Measurements from ENCODE around the gene RGR. TPM values are rescaled to one million over a fixed set of nuclear protein-coding genes. Genes with fewer than 3 reads are reported as not detected.

RGR gene
- total RNA-seq, 5 donors from 2014 or later (not counting 1 experiment from before 2014, with no cell fraction given), result not detected

DNA sequence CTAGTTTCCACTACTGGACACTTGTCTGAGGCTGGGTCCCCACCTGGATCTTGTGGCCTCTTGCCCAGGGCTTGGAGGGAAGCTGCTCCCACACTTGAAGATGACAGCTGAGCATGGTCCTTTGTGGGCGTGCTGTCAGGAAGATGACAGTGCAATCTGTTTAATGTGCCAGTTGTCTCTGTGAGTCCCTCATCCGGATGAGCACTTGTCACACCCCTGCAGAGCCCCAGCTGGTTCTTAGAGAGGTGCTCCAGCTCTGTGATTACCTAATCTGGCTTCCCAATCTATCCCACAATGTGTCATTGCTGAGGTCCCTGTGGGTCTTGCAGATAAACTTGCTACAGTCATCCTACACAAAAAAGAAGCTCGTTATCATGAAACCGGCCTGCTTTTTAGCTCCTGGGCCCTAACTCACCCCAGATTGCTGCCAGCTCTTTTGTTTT is 48.7 kb downstream of the RGR start:
- Histone ChIP-seq H3K4me1 (ENCODE audit: control insufficient read depth in 1 of 2, extremely low read depth in 1 of 2, insufficient read depth in 2 of 2, low read length in 2 of 2) (no peaks in the 10 kb centered on the region), H3K27ac (ENCODE audit: low read length) (no peak overlapping the region), H3K4me3 (ENCODE audit: control insufficient read depth in 1 of 2, extremely low read depth in 1 of 2, low read length in 1 of 2) (no peak overlapping the region), H3K9me3 (no peaks in the 10 kb centered on the region), H3K36me3 (ENCODE audit: control insufficient read depth in 2 of 2, extremely low read depth in 1 of 2, insufficient read depth in 1 of 2, low read length in 1 of 2) (no peaks in the 10 kb centered on the region), H3K27me3 (replicated peaks in 1 of 2; ENCODE audit: control insufficient read depth in 2 of 2, extremely low read depth in 1 of 2, insufficient read depth in 2 of 2, low read length in 1 of 2) (peaks cover 0 to 5% of the 10 kb centered on the region in 2 experiments)
- Mint-ChIP-seq H3K27ac (peak overlapping the region in 1 of 2 donors; percentile 55), H3K4me1 (peaks cover 7 to 8% (median 7%) of the 10 kb centered on the region in 3 donors), H3K36me3 (no peaks in the 10 kb centered on the region), H3K9me3 (no peaks in the 10 kb centered on the region), H3K4me3 (no peak overlapping the region), H3K27me3 (peaks cover 4% of the 10 kb centered on the region in 2 donors)
- CTCF ChIA-PET, result no interaction called here
- ATAC-seq (replicated peaks in 1 of 4) (peak in 2 of 4 experiments; percentile 35 to 47), DNase-seq (no peak)
- WGBS (ENCODE audit: insufficient coverage), result 33% methylated on average over 4 of the region's 4 CpGs
- POLR2A ChIA-PET, result interaction anchor here in 1 of 2 donors (0.6 kb wide), 1 partner anchor 121 kb away, joined by 3 read pairs; no protein-coding TSS in a partner anchor

DNA sequence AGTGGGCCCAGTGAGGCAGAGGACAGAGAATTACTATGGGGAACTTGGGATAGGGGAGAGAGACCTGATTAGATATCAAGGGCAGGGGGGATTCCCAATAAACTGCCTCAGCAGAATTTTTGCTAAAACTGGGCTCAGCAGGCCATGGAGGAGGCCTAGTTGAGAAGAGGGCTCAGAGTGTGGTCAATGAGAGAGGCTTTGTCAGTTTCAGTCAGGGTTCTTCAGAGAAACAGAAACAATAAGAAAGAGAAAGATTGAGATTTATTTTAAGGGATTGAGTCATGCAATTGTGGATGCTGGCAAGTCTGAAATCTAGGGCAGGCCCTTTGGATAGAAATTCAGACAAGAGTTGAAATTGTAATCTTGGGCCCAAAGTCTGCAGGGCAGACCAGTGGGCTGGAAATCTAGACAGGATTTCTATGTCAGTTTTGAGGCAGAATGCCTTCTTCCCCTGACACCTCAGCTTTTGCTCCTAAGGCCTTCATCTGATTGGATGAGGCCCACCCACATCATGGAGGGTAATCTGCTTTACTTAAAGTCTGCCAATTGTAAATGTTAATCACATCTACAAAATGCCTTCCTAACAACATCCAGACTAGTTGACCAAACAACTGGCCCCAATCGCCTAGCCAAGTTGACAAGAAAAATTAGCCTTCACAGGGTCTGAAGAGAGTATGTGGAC is 50.1 kb downstream of the RGR start:
- no peaks in the 10 kb centered on the region for H3K4me1 ChIP-seq (ENCODE audit: control insufficient read depth in 1 of 2, extremely low read depth in 1 of 2, insufficient read depth in 2 of 2, low read length in 2 of 2)
- no CpG with 5 or more reads among the region's 1 CpG for WGBS (ENCODE audit: insufficient coverage)
- H3K36me3 ChIP-seq (ENCODE audit: control insufficient read depth in 2 of 2, extremely low read depth in 1 of 2, insufficient read depth in 1 of 2, low read length in 1 of 2), result no peaks in the 10 kb centered on the region
- H3K9me3 ChIP-seq, result no peaks in the 10 kb centered on the region
- H3K27me3 ChIP-seq (replicated peaks in 1 of 2; ENCODE audit: control insufficient read depth in 2 of 2, extremely low read depth in 1 of 2, insufficient read depth in 2 of 2, low read length in 1 of 2), result peaks cover 0 to 9% of the 10 kb centered on the region in 2 experiments
- DNase-seq (no peak), ATAC-seq (replicated peaks in 1 of 4) (no peak)
- CTCF ChIA-PET, result no interaction called here
- no peaks in the 10 kb centered on the region for H3K36me3 Mint-ChIP-seq
- H3K4me3 ChIP-seq (ENCODE audit: control insufficient read depth in 1 of 2, extremely low read depth in 1 of 2, low read length in 1 of 2), result no peak overlapping the region
- H3K4me1 Mint-ChIP-seq, result peaks cover 7 to 8% (median 7%) of the 10 kb centered on the region in 3 donors
- H3K27ac Mint-ChIP-seq, result no peak overlapping the region
- no peak overlapping the region for H3K4me3 Mint-ChIP-seq
- no peaks in the 10 kb centered on the region for H3K9me3 Mint-ChIP-seq
- POLR2A ChIA-PET, result no interaction called here
- H3K27me3 Mint-ChIP-seq, result peaks cover 6 to 9% of the 10 kb centered on the region in 2 donors
- no peak overlapping the region for H3K27ac ChIP-seq (ENCODE audit: low read length)

- H3K27me3 ChIP-seq (replicated peaks in 1 of 2; ENCODE audit: control insufficient read depth in 2 of 2, extremely low read depth in 1 of 2, insufficient read depth in 2 of 2, low read length in 1 of 2), result peaks cover 0 to 9% of the 10 kb centered on the region in 2 experiments
These were observed 51.5 kb downstream of the RGR start for GRCh38 chr10:84296091-84296981.

GRCh38 chr10:84298057-84298456 is 53.2 kb downstream of the RGR start:
- no peaks in the 10 kb centered on the region for H3K9me3 Mint-ChIP-seq
- Histone ChIP-seq H3K27ac (ENCODE audit: low read length) (no peak overlapping the region), H3K27me3 (replicated peaks in 1 of 2; ENCODE audit: control insufficient read depth in 2 of 2, extremely low read depth in 1 of 2, insufficient read depth in 2 of 2, low read length in 1 of 2) (peaks cover 0 to 13% of the 10 kb centered on the region in 2 experiments), H3K4me1 (ENCODE audit: control insufficient read depth in 1 of 2, extremely low read depth in 1 of 2, insufficient read depth in 2 of 2, low read length in 2 of 2) (no peaks in the 10 kb centered on the region), H3K9me3 (no peaks in the 10 kb centered on the region), H3K4me3 (ENCODE audit: control insufficient read depth in 1 of 2, extremely low read depth in 1 of 2, low read length in 1 of 2) (no peak overlapping the region), H3K36me3 (ENCODE audit: control insufficient read depth in 2 of 2, extremely low read depth in 1 of 2, insufficient read depth in 1 of 2, low read length in 1 of 2) (no peaks in the 10 kb centered on the region)
- H3K4me3 Mint-ChIP-seq, result no peak overlapping the region
- ATAC-seq (replicated peaks in 1 of 4), result no peak
- peaks cover 7 to 8% (median 7%) of the 10 kb centered on the region in 3 donors for H3K4me1 Mint-ChIP-seq
- peaks cover 9 to 12% of the 10 kb centered on the region in 2 donors for H3K27me3 Mint-ChIP-seq
- H3K36me3 Mint-ChIP-seq, result no peaks in the 10 kb centered on the region
- ChIA-PET POLR2A (no interaction called here), CTCF (no interaction called here)
- no peak for DNase-seq
- no peak overlapping the region for H3K27ac Mint-ChIP-seq
- 76% methylated on average over 2 of the region's 3 CpGs for WGBS (ENCODE audit: insufficient coverage)

More at GRCh38 chr10:84296091-84296981, 51.5 kb downstream of the RGR start:
- peaks cover 6 to 9% of the 10 kb centered on the region in 2 donors for H3K27me3 Mint-ChIP-seq
- peaks cover 7 to 8% (median 7%) of the 10 kb centered on the region in 3 donors for H3K4me1 Mint-ChIP-seq
- H3K36me3 Mint-ChIP-seq, result no peaks in the 10 kb centered on the region
- H3K27ac Mint-ChIP-seq, result no peak overlapping the region
- H3K4me3 Mint-ChIP-seq, result no peak overlapping the region
- Histone ChIP-seq H3K9me3 (no peaks in the 10 kb centered on the region), H3K36me3 (ENCODE audit: control insufficient read depth in 2 of 2, extremely low read depth in 1 of 2, insufficient read depth in 1 of 2, low read length in 1 of 2) (no peaks in the 10 kb centered on the region), H3K27ac (ENCODE audit: low read length) (no peak overlapping the region), H3K4me3 (ENCODE audit: control insufficient read depth in 1 of 2, extremely low read depth in 1 of 2, low read length in 1 of 2) (no peak overlapping the region), H3K4me1 (ENCODE audit: control insufficient read depth in 1 of 2, extremely low read depth in 1 of 2, insufficient read depth in 2 of 2, low read length in 2 of 2) (no peaks in the 10 kb centered on the region)
- ChIA-PET CTCF (no interaction called here), POLR2A (no interaction called here)
- WGBS (ENCODE audit: insufficient coverage), result 97% methylated on average over 6 of the region's 10 CpGs
- H3K9me3 Mint-ChIP-seq, result no peaks in the 10 kb centered on the region
- no peak for DNase-seq
- ATAC-seq (replicated peaks in 1 of 4), result no peak

DNA sequence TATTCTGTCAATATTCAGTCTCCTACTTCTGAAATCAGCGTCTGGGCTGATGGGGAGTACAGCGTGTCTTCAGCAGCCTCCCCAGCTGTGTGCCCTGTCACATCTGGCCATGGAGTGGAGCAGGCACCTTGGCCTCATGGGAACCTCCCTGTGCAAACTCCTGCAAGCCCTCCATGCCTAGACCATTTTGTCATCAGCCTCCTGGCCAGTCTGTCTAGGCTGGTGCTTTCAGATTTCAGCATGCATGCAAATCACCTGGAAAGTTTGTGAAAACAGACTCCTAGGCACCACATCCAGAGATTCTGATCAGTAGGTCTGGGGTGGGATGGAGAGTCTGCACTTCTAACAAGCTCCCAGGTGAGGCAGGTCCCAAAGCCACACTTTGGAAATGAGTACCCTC is 57.4 kb downstream of the RGR start:
- ChIA-PET CTCF (interaction anchor here in 1 of 2 donors (0.7 kb wide), 1 partner anchor 40 kb away, joined by 4 read pairs; no protein-coding TSS in a partner anchor), POLR2A (no interaction called here)
- Histone ChIP-seq H3K4me1 (ENCODE audit: control insufficient read depth in 1 of 2, extremely low read depth in 1 of 2, insufficient read depth in 2 of 2, low read length in 2 of 2) (no peaks in the 10 kb centered on the region), H3K36me3 (ENCODE audit: control insufficient read depth in 2 of 2, extremely low read depth in 1 of 2, insufficient read depth in 1 of 2, low read length in 1 of 2) (no peaks in the 10 kb centered on the region), H3K9me3 (no peaks in the 10 kb centered on the region), H3K27me3 (replicated peaks in 1 of 2; ENCODE audit: control insufficient read depth in 2 of 2, extremely low read depth in 1 of 2, insufficient read depth in 2 of 2, low read length in 1 of 2) (peaks cover 0 to 13% of the 10 kb centered on the region in 2 experiments), H3K4me3 (ENCODE audit: control insufficient read depth in 1 of 2, extremely low read depth in 1 of 2, low read length in 1 of 2) (no peak overlapping the region), H3K27ac (ENCODE audit: low read length) (no peak overlapping the region)
- no peak for ATAC-seq (replicated peaks in 1 of 4)
- 88% methylated on average over 2 of the region's 2 CpGs for WGBS (ENCODE audit: insufficient coverage)
- DNase-seq, result no peak
- Mint-ChIP-seq H3K9me3 (no peaks in the 10 kb centered on the region), H3K4me3 (no peak overlapping the region), H3K36me3 (no peaks in the 10 kb centered on the region), H3K27me3 (peaks cover 9 to 12% of the 10 kb centered on the region in 2 donors), H3K27ac (no peak overlapping the region), H3K4me1 (peaks cover 0 to 6% (median 5%) of the 10 kb centered on the region in 3 donors)

GRCh38 chr10:84306751-84307384 is 62.0 kb downstream of the RGR start:
- H3K36me3 Mint-ChIP-seq, result no peaks in the 10 kb centered on the region
- 81% methylated on average over 2 of the region's 4 CpGs for WGBS (ENCODE audit: insufficient coverage)
- H3K4me3 Mint-ChIP-seq, result no peak overlapping the region

More at GRCh38 chr10:84306751-84307384, 62.0 kb downstream of the RGR start:
- Histone ChIP-seq H3K9me3 (no peaks in the 10 kb centered on the region), H3K27me3 (replicated peaks in 1 of 2; ENCODE audit: control insufficient read depth in 2 of 2, extremely low read depth in 1 of 2, insufficient read depth in 2 of 2, low read length in 1 of 2) (peaks cover 0 to 4% of the 10 kb centered on the region in 2 experiments), H3K36me3 (ENCODE audit: control insufficient read depth in 2 of 2, extremely low read depth in 1 of 2, insufficient read depth in 1 of 2, low read length in 1 of 2) (no peaks in the 10 kb centered on the region), H3K4me1 (ENCODE audit: control insufficient read depth in 1 of 2, extremely low read depth in 1 of 2, insufficient read depth in 2 of 2, low read length in 2 of 2) (peaks cover 4 to 16% of the 10 kb centered on the region in 2 experiments), H3K27ac (ENCODE audit: low read length) (no peak overlapping the region), H3K4me3 (ENCODE audit: control insufficient read depth in 1 of 2, extremely low read depth in 1 of 2, low read length in 1 of 2) (no peak overlapping the region)
- ChIA-PET CTCF (interaction anchor here in 1 of 2 donors (1.2 kb wide), 1 partner anchor 53 kb away, joined by 7 read pairs; no protein-coding TSS in a partner anchor), POLR2A (no interaction called here)
- Mint-ChIP-seq H3K27me3 (peaks cover 0 to 7% of the 10 kb centered on the region in 2 donors), H3K4me1 (peaks cover 15 to 21% (median 20%) of the 10 kb centered on the region in 3 donors), H3K9me3 (no peaks in the 10 kb centered on the region), H3K27ac (no peak overlapping the region)
- DNase-seq (no peak), ATAC-seq (replicated peaks in 1 of 4) (no peak)
